LoVo (cell line): ENCODE results near the gene KRT75.
"Not testable (repeated sequence)": the region's sequence is repeated elsewhere in the genome, so short reads cannot be mapped to it uniquely, and the experiment has no call there.

Experiments used
- DNase-seq: peaks from one replicate; pipeline ENCODE4 v3.0.0-alpha.2; 2016; ENCODE audit warnings: low spot score

Gene KRT75

GRCh38 chr12:52434081-52434733 is at the start of gene KRT75:
Gene KRT75 (minus strand): TSS chr12:52434371. CDS start chr12:52434304, 67 bp downstream.
- no peak for DNase-seq

DNA sequence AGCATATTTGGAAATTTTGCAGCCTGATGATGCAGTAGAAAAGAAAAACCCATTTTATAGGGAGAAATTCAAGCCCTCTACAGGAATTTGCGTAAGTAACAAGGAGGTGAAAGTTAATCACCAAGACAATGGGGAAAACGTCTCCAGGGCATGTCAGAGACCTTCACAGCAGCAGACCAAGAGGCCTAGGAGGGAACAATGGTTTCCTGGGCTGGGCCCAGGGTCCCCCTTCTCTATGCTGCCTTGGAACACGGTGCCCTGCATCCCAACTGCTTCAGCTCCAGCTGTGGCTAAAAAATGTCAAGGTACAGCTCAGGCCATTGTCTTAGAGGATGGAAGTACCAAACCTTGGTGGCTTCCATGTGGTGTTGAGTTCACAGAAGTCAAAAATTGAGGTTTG is 45.9 kb upstream of the KRT75 start:
- no peak for DNase-seq

- DNase-seq: no peak
Measured at GRCh38 chr12:52477651-52478050, 43.5 kb upstream of the KRT75 start.

GRCh38 chr12:52474212-52474611 is 40.0 kb upstream of the KRT75 start:
- DNase-seq: no peak

GRCh38 chr12:52473768-52474167 is 39.6 kb upstream of the KRT75 start, which contains the start of gene KRT6C:
Gene KRT6C (minus strand): TSS chr12:52473805. CDS start chr12:52473737, 68 bp downstream.
- no peak for DNase-seq

- no peak for DNase-seq
Measured at GRCh38 chr12:52469853-52470252, 35.7 kb upstream of the KRT75 start.

DNA sequence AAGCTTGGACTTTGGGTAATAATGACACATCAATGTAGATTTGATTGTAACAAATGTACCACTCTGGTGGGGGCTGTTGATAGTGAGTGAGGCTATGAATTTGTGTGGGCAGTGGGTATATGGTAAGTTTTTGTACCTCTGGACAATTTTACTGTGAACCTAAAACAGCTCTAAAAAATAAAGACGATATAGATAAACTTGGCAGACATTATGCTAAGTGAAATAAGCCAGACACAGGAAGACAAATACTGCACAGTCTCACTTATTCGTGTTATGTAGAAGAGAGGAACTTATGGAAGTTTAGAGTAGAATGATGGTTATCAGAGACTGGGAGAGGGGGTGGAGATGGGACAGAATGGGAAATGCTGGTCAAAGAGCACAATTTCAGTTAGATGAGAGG is 30.7 kb upstream of the KRT75 start:
- no peak for DNase-seq

DNA sequence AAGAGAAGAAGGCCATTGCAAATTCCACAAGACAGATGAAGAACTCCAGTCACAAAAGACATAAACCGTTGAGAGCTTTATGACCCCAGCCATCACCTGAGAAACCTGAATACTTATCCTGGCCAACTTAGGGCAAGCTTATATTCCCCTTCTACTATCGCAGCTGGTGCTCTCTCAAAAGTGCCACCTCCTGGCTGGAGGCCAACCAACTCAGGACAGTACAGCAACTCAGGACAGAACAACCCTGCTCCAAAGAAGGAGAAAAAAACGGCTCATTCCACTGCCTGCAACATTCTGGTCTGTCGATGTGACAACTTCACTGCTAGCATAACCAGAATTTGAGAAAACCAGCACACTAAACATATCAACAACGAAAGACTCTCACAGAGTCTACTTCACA is 27.5 kb upstream of the KRT75 start:
- DNase-seq: no peak

- no peak for DNase-seq
Measured at GRCh38 chr12:52458861-52459260, 24.7 kb upstream of the KRT75 start.

DNA sequence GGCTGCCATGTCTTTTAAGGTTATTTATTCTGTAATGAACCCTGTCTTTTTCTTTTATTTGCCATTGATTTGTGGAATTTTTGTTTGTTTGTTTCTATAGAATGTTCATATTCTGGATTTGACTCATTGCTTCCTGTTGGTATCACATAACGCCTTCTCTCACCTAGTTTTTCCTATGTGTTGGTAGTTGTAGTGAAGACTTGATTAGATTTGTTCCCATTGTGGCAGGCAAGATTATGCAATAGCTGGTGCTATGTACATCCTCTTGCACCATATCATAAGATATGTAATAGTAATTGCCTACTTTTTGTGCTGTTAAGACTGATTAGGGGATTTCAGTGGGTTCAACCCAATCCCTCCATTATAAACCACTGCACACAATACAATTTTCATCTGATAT is 21.6 kb upstream of the KRT75 start:
- no peak for DNase-seq

- peak; percentile 46 for DNase-seq
Measured at GRCh38 chr12:52454411-52455201, 20.4 kb upstream of the KRT75 start.

DNA sequence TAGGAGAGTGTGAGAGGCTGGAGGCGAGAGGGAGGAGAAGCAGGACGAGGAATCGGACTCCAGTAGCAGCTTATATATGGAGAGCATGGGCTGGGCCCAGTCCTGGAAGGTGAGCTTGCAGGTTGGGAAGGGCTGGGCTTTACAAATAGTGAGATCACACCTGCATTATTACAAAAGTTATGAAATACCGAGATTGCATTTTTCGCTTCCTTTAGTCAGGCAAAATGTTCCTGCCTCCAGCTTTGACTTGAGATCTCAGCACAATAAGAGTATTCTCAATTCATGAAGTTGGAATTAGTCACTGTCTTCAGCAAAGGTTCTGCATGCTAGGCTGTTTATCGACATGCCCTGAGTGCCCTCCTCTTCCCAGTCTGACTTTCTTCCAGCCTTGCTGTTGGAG is 17.9 kb upstream of the KRT75 start, which contains the start of gene KRT6B:
KRT6B (minus strand) TSS at position 46 of the 400 bp plus-strand sequence. CDS start 68 bp downstream, outside the sequence.
- DNase-seq: no peak

DNA sequence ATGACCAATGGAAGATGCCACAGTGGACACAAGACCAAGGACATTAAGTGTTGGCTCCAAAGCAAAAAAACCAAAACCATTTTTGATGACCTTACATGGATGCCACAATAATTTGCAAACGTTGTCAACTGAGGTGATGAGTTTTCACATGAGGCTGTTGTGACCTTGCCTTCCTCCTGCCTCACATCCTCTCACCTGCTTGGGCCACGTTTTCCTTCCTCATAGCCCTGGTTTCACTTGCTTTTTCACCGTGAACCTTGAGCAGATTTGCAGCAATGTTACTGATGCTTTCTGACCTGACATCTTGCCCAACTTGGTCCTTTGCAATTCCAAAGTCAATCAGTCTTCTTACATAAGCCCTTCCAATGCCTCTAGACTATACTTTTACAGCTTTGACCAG is 14.1 kb upstream of the KRT75 start:
- no peak for DNase-seq

DNA sequence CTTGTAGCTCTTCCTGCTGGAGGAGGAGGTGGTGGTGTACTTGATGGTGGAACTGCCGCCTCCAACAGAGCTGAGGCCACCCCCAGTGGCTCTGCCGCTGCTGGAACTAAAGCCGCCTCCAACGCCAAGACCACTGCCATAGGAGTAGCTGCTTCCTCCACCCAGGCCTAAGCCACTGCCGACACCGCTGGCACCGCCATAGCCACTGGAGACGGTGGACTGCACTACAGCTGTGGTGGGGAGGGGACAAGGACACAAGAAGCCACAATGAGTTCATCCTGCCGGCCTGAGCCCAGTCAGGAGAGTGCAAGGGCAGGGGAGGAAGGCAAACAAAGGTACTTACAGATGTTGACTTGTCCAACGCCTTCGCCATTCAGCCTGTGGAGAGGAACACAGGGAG is 13.0 kb upstream of the KRT75 start:
- DNase-seq: not testable (repeated sequence)

DNA sequence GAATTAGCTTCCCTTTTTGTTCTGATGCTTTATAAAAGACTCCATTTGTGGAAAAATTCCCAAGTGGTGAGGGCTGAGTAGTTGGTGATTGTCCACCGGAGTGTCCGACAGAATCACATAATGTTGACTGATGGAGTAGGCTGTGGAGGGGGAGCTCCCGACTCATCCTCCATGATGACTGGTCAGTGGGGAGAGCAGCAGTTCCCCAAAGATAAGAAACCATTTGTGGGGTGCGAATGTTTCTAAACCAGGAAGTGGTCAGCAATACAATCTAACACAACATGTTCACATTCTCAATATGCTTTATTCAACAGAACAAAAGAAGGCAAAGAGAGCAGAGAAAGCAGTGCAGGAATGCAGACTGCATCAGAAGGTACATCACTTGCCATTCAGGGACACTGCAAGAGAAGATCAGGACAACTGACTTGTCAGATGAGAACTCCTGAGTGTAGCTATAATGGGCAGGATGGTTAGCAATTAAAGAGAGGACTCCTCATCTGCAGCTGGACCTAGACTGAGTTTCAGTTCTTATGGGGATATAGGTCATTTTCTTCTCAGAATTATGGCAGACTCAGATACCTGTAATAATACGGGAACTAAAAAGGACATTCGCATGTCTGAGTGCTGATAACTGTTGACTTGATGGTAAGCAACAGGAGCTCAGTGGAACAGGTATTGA is 12.3 kb upstream of the KRT75 start:
- DNase-seq: no peak

GRCh38 chr12:52445876-52446275 is 11.7 kb upstream of the KRT75 start:
- no peak for DNase-seq

GRCh38 chr12:52444647-52445595 is 10.8 kb upstream of the KRT75 start:
- no peak for DNase-seq

DNA sequence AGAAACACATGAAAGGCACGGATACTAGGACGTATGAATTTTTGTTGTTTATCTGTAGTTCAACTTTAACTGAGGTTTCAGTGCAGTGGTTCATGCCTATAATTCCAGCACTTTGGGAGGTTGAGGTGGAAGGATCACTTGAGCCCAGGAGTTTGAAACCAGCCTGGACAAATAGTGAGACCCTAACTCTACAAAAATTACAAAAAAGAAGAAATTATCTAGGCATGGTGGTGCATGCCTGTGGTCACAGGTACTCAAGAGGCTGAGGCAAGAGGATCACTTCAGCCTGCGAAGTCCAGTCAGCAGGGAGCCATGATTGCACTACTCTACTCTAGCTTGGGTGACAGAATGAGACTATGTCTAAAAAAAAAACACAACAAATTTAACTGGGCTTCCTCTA is 9.8 kb upstream of the KRT75 start:
- no peak for DNase-seq

GRCh38 chr12:52442600-52443061 is 8.5 kb upstream of the KRT75 start:
- DNase-seq: peak; percentile 58

- DNase-seq: peak; percentile 7
Measured at GRCh38 chr12:52441320-52441911, 7.2 kb upstream of the KRT75 start.

GRCh38 chr12:52440821-52441319 is 6.7 kb upstream of the KRT75 start:
- no peak for DNase-seq
